ENCODE results near the gene PPP3CA.

- TF ChIP-seq POLR2AphosphoS5 (IDR thresholded peaks at IDR 0.05; ENCODE audit: borderline replicate concordance, low read depth, low read length) (no peak), EZH2 (IDR thresholded peaks at IDR 0.05) (no peak)
Measured at GRCh38 chr4:101347267-101347556, at the start of gene PPP3CA.

All from SK-N-MC (cell line).